HEK293T (cell line): ENCODE results near the gene SOX14.

Experiments used
- BHLHE40 ChIP-seq: fragments of 450-650 bp; IDR thresholded peaks from 2 replicates; pipeline ENCODE4 v1.6.1; 2016; ENCODE audit warnings: mild to moderate bottlenecking, moderate library complexity, borderline replicate concordance
- ELF4 ChIP-seq: fragments of 450-650 bp; IDR thresholded peaks from 2 replicates; pipeline ENCODE4 v1.6.1; 2017; ENCODE audit warnings: antibody characterized with exemption
- FOXA1 ChIP-seq: fragments of 450-650 bp; IDR thresholded peaks from 2 replicates; pipeline ENCODE4 v1.6.1; 2016; ENCODE audit warnings: mild to moderate bottlenecking
- FOXK2 ChIP-seq: fragments of 450-650 bp; IDR thresholded peaks from 2 replicates; pipeline ENCODE4 v1.6.1; 2016; ENCODE audit warnings: mild to moderate bottlenecking
- FOXM1 ChIP-seq: fragments of 450-650 bp; IDR thresholded peaks from 2 replicates; pipeline ENCODE4 v1.6.1; 2017; ENCODE audit warnings: mild to moderate bottlenecking, borderline replicate concordance
- LEF1 ChIP-seq: fragments of 450-650 bp; IDR thresholded peaks from 2 replicates; pipeline ENCODE4 v1.6.1; 2017; ENCODE audit warnings: mild to moderate bottlenecking, borderline replicate concordance
- PKNOX1 ChIP-seq: fragments of 450-650 bp; IDR thresholded peaks from 2 replicates; pipeline ENCODE4 v1.6.1; 2016
- SP1 ChIP-seq: fragments of 450-650 bp; IDR thresholded peaks from 2 replicates; pipeline ENCODE4 v1.6.1; 2017
- SUZ12 ChIP-seq: fragments of 450-650 bp; IDR thresholded peaks from 2 replicates; pipeline ENCODE4 v1.6.1; 2016; ENCODE audit warnings: mild to moderate bottlenecking

- TF ChIP-seq FOXA1 (no peak), SUZ12 (no peak), ELF4 (no peak), SP1 (no peak), FOXK2 (no peak), PKNOX1 (no peak), BHLHE40 (no peak), LEF1 (no peak), FOXM1 (no peak)
Observed at GRCh38 chr3:137743608-137744007, 20.5 kb upstream of the SOX14 start.
